Measurements from ENCODE around the gene IMP3.
A peak's percentile ranks its signal among the peaks of the same experiment; 100 is the strongest.
"Not testable (repeated sequence)": the region's sequence is repeated elsewhere in the genome, so short reads cannot be mapped to it uniquely, and the experiment has no call there.

- TF ChIP-seq CTCF (conservative IDR thresholded peaks at IDR 0.05; ENCODE audit: low read length): peak; percentile 69
- not testable (repeated sequence) for TF ChIP-seq EZH2phosphoT487 (IDR thresholded peaks at IDR 0.05; ENCODE audit: borderline replicate concordance, low read depth, low read length)
These were observed 46.2 kb upstream of the IMP3 start for GRCh38 chr15:75686212-75686642.

Measured in OCI-LY7 (cell line).